HepG2 (cell line): ENCODE data around the gene HBEGF. TPM values are rescaled to one million over a fixed set of nuclear protein-coding genes. Genes with fewer than 3 reads are reported as not detected.

Source experiments
- ATAC-seq: fragments of 200-7000 bp; cut with Tn5 transposase; 3 replicates; pipeline ENCODE4 v1.9.1; 2020; ENCODE audit warnings: mild to moderate bottlenecking, moderate library complexity
- BruUV-seq: library from RNA; stranded (reverse); fragments of 400-500 nt; replicated peaks from 2 replicates; lab custom pipeline; 2021; lab: Mats Ljungman, UMichigan
- CTCF ChIA-PET: fragments of 300-600 bp; formaldehyde crosslinking; extraction: SDS; loops from one replicate; lab custom pipeline; 2021; ENCODE audit warnings: low total read pairs, inconsistent platforms, low intra/inter-chr PET ratio; lab: Yijun Ruan, JAX
- POLR2A ChIA-PET: fragments of 350-600 bp; sonication (Branson Sonifier 250); formaldehyde crosslinking; loops from one replicate; lab custom pipeline; 2020; ENCODE audit warnings: antibody characterized with exemption, inconsistent platforms; lab: Yijun Ruan, JAX
- DNase-seq: peaks from one replicate; pipeline ENCODE4 v3.0.0-alpha.2; 2015; ENCODE audit warnings: low spot score
- FAIRE-seq: peaks from 3 replicates; lab custom pipeline; 2011; peaks lifted over from hg19 to GRCh38; lab: Jason Lieb, UNC
- H2AFZ ChIP-seq: one replicate; pipeline ENCODE4 v1.6.1; 2011; ENCODE audit warnings: low read length, inconsistent platforms
- H3K27ac ChIP-seq: fragments of 300-600 bp; 3 replicates; pipeline ENCODE4 v1.8.0; 2011; ENCODE audit warnings: mixed run types, mild to moderate bottlenecking, mixed read lengths, low read length, inconsistent platforms; ENCODE audit not compliant: insufficient read depth; ENCODE audit errors: extremely low read length
- H3K27me3 ChIP-seq, 2 experiments: fragments of 200-600 bp in 1 of 2; 2 replicates in 1 of 2; 3 replicates in 1 of 2; pipeline versions ENCODE4 v1.6.0 to v1.8.0; 2011; ENCODE audit warnings: low read length in 2 of 2, mild to moderate bottlenecking in 2 of 2, moderate library complexity in 2 of 2, inconsistent platforms in 1 of 2; ENCODE audit not compliant: insufficient read depth in 2 of 2, control insufficient read depth in 1 of 2
- H3K36me3 ChIP-seq, 2 experiments: fragments of 200-600 bp in 1 of 2; replicated peaks in 1 of 2; 2 replicates in 1 of 2; 3 replicates in 1 of 2; pipeline versions ENCODE4 v1.5.1 to v1.8.0; 2011; ENCODE audit warnings: low read length in 2 of 2, inconsistent platforms in 1 of 2; ENCODE audit not compliant: insufficient read depth in 2 of 2, control insufficient read depth in 1 of 2
- H3K4me1 ChIP-seq: 2 replicates; pipeline ENCODE4 v1.5.1; 2012; ENCODE audit warnings: low read length, inconsistent platforms; ENCODE audit not compliant: insufficient read depth
- H3K4me2 ChIP-seq: 2 replicates; pipeline ENCODE4 v1.6.0; 2011; ENCODE audit warnings: low read depth, low read length, inconsistent platforms
- H3K4me3 ChIP-seq, 3 experiments: fragments of 200-600 bp in 1 of 3; sonication (generic), shearing (Covaris generic) in 1 of 3; replicated peaks in 1 of 3; 2 replicates each; pipeline ENCODE4 v1.5.1; 2011 to 2016; ENCODE audit warnings: low read length in 3 of 3, inconsistent platforms in 2 of 3, low read depth in 2 of 3, mild to moderate bottlenecking in 2 of 3, control low read depth in 1 of 3, mixed read lengths in 1 of 3; ENCODE audit not compliant: insufficient read depth in 1 of 3
- H3K79me2 ChIP-seq: one replicate; pipeline ENCODE4 v1.6.1; 2011; ENCODE audit warnings: low read length, inconsistent platforms; ENCODE audit not compliant: insufficient read depth
- H3K9ac ChIP-seq: 2 replicates; pipeline ENCODE4 v1.6.0; 2011; ENCODE audit warnings: mild to moderate bottlenecking, low read depth, low read length, inconsistent platforms; ENCODE audit not compliant: insufficient read depth
- H3K9me3 ChIP-seq: 2 replicates; pipeline ENCODE4 v1.5.1; 2012; ENCODE audit warnings: mild to moderate bottlenecking, low read length
- H4K20me1 ChIP-seq: 2 replicates; pipeline ENCODE4 v1.6.0; 2011; ENCODE audit warnings: inconsistent platforms, mild to moderate bottlenecking, low read length, moderate library complexity; ENCODE audit not compliant: insufficient read depth
- NONO ChIP-seq, 2 experiments: fragments of 450-650 bp in 1 of 2; sonication (generic) in 1 of 2; formaldehyde crosslinking in 1 of 2; IDR thresholded peaks in 1 of 2; conservative IDR thresholded peaks in 1 of 2; 2 replicates each; pipeline versions ENCODE4 v1.6.1 to v1.8.0; 2017 to 2022; ENCODE audit warnings: mild to moderate bottlenecking in 1 of 2, missing genetic modification reagents in 1 of 2, moderate library complexity in 1 of 2
- NR2C2 ChIP-seq: sonication (generic); formaldehyde crosslinking; IDR thresholded peaks from 2 replicates; pipeline ENCODE4 v1.4.0; 2020; ENCODE audit warnings: missing genetic modification reagents, mild to moderate bottlenecking, moderate library complexity, borderline replicate concordance
- PHF5A ChIP-seq: IDR thresholded peaks from one replicate; pipeline ENCODE4 v1.6.1; 2018; ENCODE audit warnings: low read depth, missing genetic modification reagents; ENCODE audit not compliant: unreplicated experiment
- SIN3A ChIP-seq: IDR thresholded peaks from 2 replicates; pipeline ENCODE4 v1.6.1; 2011; ENCODE audit warnings: low read depth, mild to moderate bottlenecking, control low read depth, low read length, borderline replicate concordance
- SMARCE1 ChIP-seq: fragments of 450-650 bp; IDR thresholded peaks from 2 replicates; pipeline ENCODE4 v1.6.1; 2017; ENCODE audit warnings: borderline replicate concordance
- ZNF75D ChIP-seq: sonication (generic); formaldehyde crosslinking; IDR thresholded peaks from 2 replicates; pipeline ENCODE4 v1.8.1; 2023; ENCODE audit warnings: missing genetic modification reagents, mild to moderate bottlenecking, borderline replicate concordance
- ZNF850 ChIP-seq: sonication (generic); formaldehyde crosslinking; conservative IDR thresholded peaks from 2 replicates; pipeline ENCODE4 v1.9.0; 2021; ENCODE audit warnings: mild to moderate bottlenecking, missing genetic modification reagents
- ZZZ3 ChIP-seq: sonication (generic); formaldehyde crosslinking; IDR thresholded peaks from 2 replicates; pipeline ENCODE4 v1.4.0; 2020; ENCODE audit warnings: missing genetic modification reagents, mild to moderate bottlenecking, borderline replicate concordance
- WGBS: methylation state at CpG from one replicate; pipeline ENCODE4 v1.1.6; 2017; ENCODE audit warnings: low lambda C conversion rate; 5-methylcytosine and 5-hydroxymethylcytosine counted together
- in situ Hi-C: cut with HindIII; loops from 2 replicates; pipeline ENCODE4 v1.10.0; 2017; ENCODE audit warnings: low pct_unique_long_range_greater_than_20kb; ENCODE audit not compliant: extremely low pct_ligation_motif_present
- intact Hi-C: fragments of 100-400 bp; cut with micrococcal nuclease; formaldehyde crosslinking; loops from one replicate; pipeline ENCODE4 v1.10.0; 2022; ENCODE audit not compliant: unreplicated experiment
- polyA plus RNA-seq, 8 experiments: library from polyadenylated mRNA; depleted of rRNA in 3 of 8; stranded (reverse) in 7 of 8; unstranded in 1 of 8; fragments of >200 nt; fragmentation: Illumina TruSeq in 4 of 8; extraction: Trizol in 4 of 8; gene quantifications; 2 replicates each; pipeline versions ENCODE4 v1.2.1 to v1.2.3, GENCODE V29; 2011 to 2016; ENCODE audit warnings: low read depth in 4 of 8, missing spikeins in 1 of 8, mixed read lengths in 1 of 8; ENCODE audit not compliant: insufficient read depth in 1 of 8
- total RNA-seq, 5 experiments: library from RNA; depleted of rRNA; stranded (reverse); fragments of >200 nt; fragmentation: Illumina TruSeq; extraction: Trizol; gene quantifications; 2 replicates each; pipeline ENCODE4 v1.2.3, GENCODE V29; 2016; ENCODE audit warnings: low read depth in 1 of 5
- TF ChIP-seq, protein P1 (sequence below): sonication (generic); formaldehyde crosslinking; IDR thresholded peaks from 2 replicates; pipeline ENCODE4 v1.4.0; 2020; ENCODE audit warnings: missing genetic modification reagents, borderline replicate concordance
- TF ChIP-seq, protein P2 (sequence below): sonication (generic); formaldehyde crosslinking; IDR thresholded peaks from 2 replicates; pipeline ENCODE4 v1.9.0; 2021; ENCODE audit warnings: missing genetic modification reagents, borderline replicate concordance
- TF ChIP-seq, protein P3 (sequence below): sonication (generic); formaldehyde crosslinking; IDR thresholded peaks from 2 replicates; pipeline ENCODE4 v1.5.0; 2020; ENCODE audit warnings: mild to moderate bottlenecking, missing genetic modification reagents
- TF ChIP-seq, protein P4 (sequence below): sonication (generic); formaldehyde crosslinking; IDR thresholded peaks from 2 replicates; pipeline ENCODE4 v1.5.1; 2020; ENCODE audit warnings: missing genetic modification reagents, mild to moderate bottlenecking, borderline replicate concordance

Gene HBEGF
- total and polyA plus RNA-seq, 2 of the 13 experiments (the other 11 are each of a cell fraction or from before 2014, with no cell fraction given), result 1.7 to 5.0 TPM

DNA sequence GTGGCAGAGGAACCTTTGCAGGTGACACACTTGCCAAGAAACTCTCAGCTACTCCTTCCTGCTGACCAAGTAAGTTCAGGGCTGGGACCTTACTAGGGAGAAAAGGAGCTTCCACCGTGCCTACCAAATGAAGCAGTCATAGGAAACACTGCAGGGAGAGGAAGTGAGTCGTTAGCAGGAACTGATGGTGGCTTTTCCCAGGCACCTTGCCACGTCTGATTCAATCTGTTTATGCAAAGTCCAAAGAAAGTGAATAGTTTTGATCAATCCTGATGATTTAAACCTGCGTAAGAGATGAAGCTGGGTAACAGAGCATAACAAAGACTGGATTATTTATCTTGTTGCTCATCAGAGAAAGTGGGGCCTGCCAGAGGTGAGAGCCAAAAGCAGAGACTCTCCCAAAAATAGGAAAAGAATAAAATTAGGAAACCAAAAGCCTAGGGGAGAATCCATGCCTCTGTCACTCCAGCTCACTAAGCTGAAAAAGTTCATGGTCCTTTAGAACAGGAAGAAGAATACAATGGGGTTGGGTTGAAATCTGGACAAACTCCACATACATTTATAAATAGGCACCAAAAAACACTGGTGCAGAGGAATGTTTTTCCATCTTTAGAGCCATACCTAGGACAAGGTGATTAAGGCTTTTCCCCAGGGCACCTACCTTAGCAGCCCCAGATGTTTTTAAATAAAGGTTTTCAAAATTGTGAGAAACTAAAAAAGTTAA lies 34.2 kb downstream of the HBEGF start:
- 0 out of 2 replicates have a peak overlapping the region, but pooled peaks have one; percentile 13 for H3K9ac ChIP-seq
- POLR2A ChIA-PET, result no interaction called here
- TF ChIP-seq, protein P1, sequence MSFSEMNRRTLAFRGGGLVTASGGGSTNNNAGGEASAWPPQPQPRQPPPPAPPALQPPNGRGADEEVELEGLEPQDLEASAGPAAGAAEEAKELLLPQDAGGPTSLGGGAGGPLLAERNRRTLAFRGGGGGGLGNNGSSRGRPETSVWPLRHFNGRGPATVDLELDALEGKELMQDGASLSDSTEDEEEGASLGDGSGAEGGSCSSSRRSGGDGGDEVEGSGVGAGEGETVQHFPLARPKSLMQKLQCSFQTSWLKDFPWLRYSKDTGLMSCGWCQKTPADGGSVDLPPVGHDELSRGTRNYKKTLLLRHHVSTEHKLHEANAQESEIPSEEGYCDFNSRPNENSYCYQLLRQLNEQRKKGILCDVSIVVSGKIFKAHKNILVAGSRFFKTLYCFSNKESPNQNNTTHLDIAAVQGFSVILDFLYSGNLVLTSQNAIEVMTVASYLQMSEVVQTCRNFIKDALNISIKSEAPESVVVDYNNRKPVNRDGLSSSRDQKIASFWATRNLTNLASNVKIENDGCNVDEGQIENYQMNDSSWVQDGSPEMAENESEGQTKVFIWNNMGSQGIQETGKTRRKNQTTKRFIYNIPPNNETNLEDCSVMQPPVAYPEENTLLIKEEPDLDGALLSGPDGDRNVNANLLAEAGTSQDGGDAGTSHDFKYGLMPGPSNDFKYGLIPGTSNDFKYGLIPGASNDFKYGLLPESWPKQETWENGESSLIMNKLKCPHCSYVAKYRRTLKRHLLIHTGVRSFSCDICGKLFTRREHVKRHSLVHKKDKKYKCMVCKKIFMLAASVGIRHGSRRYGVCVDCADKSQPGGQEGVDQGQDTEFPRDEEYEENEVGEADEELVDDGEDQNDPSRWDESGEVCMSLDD (CRISPR knock-in tag), result no peak
- TF ChIP-seq ZNF75D (CRISPR knock-in tag), result no peak
- TF ChIP-seq, protein P2, sequence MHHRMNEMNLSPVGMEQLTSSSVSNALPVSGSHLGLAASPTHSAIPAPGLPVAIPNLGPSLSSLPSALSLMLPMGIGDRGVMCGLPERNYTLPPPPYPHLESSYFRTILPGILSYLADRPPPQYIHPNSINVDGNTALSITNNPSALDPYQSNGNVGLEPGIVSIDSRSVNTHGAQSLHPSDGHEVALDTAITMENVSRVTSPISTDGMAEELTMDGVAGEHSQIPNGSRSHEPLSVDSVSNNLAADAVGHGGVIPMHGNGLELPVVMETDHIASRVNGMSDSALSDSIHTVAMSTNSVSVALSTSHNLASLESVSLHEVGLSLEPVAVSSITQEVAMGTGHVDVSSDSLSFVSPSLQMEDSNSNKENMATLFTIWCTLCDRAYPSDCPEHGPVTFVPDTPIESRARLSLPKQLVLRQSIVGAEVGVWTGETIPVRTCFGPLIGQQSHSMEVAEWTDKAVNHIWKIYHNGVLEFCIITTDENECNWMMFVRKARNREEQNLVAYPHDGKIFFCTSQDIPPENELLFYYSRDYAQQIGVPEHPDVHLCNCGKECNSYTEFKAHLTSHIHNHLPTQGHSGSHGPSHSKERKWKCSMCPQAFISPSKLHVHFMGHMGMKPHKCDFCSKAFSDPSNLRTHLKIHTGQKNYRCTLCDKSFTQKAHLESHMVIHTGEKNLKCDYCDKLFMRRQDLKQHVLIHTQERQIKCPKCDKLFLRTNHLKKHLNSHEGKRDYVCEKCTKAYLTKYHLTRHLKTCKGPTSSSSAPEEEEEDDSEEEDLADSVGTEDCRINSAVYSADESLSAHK (CRISPR knock-in tag), result no peak
- TF ChIP-seq NONO (IDR thresholded peaks at IDR 0.05), result no peak
- no peak for TF ChIP-seq NONO (CRISPR knock-in tag; conservative IDR thresholded peaks at IDR 0.05)
- no peak for TF ChIP-seq NR2C2 (CRISPR knock-in tag)
- TF ChIP-seq ZNF850 (CRISPR knock-in tag), result no peak
- TF ChIP-seq, protein P3, sequence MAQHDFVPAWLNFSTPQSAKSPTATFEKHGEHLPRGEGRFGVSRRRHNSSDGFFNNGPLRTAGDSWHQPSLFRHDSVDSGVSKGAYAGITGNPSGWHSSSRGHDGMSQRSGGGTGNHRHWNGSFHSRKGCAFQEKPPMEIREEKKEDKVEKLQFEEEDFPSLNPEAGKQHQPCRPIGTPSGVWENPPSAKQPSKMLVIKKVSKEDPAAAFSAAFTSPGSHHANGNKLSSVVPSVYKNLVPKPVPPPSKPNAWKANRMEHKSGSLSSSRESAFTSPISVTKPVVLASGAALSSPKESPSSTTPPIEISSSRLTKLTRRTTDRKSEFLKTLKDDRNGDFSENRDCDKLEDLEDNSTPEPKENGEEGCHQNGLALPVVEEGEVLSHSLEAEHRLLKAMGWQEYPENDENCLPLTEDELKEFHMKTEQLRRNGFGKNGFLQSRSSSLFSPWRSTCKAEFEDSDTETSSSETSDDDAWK, result no peak
- no peak for TF ChIP-seq ZZZ3 (CRISPR knock-in tag)
- no peak for TF ChIP-seq SMARCE1
- no peak for TF ChIP-seq PHF5A (CRISPR knock-in tag)
- no peak for TF ChIP-seq SIN3A
- TF ChIP-seq, protein P4, sequence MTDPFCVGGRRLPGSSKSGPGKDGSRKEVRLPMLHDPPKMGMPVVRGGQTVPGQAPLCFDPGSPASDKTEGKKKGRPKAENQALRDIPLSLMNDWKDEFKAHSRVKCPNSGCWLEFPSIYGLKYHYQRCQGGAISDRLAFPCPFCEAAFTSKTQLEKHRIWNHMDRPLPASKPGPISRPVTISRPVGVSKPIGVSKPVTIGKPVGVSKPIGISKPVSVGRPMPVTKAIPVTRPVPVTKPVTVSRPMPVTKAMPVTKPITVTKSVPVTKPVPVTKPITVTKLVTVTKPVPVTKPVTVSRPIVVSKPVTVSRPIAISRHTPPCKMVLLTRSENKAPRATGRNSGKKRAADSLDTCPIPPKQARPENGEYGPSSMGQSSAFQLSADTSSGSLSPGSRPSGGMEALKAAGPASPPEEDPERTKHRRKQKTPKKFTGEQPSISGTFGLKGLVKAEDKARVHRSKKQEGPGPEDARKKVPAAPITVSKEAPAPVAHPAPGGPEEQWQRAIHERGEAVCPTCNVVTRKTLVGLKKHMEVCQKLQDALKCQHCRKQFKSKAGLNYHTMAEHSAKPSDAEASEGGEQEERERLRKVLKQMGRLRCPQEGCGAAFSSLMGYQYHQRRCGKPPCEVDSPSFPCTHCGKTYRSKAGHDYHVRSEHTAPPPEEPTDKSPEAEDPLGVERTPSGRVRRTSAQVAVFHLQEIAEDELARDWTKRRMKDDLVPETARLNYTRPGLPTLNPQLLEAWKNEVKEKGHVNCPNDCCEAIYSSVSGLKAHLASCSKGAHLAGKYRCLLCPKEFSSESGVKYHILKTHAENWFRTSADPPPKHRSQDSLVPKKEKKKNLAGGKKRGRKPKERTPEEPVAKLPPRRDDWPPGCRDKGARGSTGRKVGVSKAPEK (CRISPR knock-in tag), result no peak

More for the DNA sequence above, 34.2 kb downstream of the HBEGF start:
- Histone ChIP-seq H3K4me2 (peak overlapping the region; percentile 49), H3K79me2 (no peaks in the 10 kb centered on the region), H3K9me3 (no peaks in the 10 kb centered on the region), H3K27me3 (no peaks in the 10 kb centered on the region; a peak in 2 of 5 replicates), H3K4me1 (peaks cover 30% of the 10 kb centered on the region), H3K27ac (no peak overlapping the region), H3K36me3 (no peaks in the 10 kb centered on the region), H2AFZ (no peak overlapping the region), H3K4me3 (no peak overlapping the region), H4K20me1 (no peaks in the 10 kb centered on the region)
- no TSS peak for BruUV-seq
- intact Hi-C loops, result no loop called here
- FAIRE-seq, result no peak
- no peak for DNase-seq
- CTCF ChIA-PET, result no interaction called here
- 13% methylated on average over 4 of the region's 4 CpGs for WGBS
- in situ Hi-C loops, result no loop called here
- ATAC-seq, result no peak; the same call in 2 of the 3 replicates
